ENCODE data around the gene LNX1. TPM values are rescaled to one million over a fixed set of nuclear protein-coding genes. Genes with fewer than 3 reads are reported as not detected.
"Not testable (repeated sequence)": the region's sequence is repeated elsewhere in the genome, so short reads cannot be mapped to it uniquely, and the experiment has no call there.

The LNX1 gene
- total and polyA plus RNA-seq, 9 donors: 0.35 to 4.4 (median 1.5) TPM

DNA sequence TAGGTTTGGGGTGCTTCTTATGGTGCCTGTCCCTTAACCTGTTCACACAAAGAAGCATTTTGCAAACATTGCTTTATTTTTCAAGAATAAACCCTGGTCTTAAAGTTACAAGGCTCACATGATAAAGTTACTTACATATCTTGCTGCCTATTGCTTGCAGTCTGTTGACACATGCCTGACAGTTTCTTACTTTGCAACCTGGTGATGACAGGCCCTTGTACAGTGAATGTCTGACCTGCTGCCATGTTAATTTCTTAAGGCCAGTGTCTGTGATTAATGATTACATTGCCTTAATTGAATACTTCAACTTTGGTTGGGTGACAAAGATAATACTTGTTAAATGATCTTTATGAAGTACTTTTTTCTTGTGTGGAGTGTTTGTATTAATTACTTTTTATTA lies 163.9 kb downstream of the LNX1 start:
- Histone ChIP-seq H3K4me3 (no peak overlapping the region), H3K27ac (no peak overlapping the region), H3K4me1 (ENCODE audit: insufficient read depth) (no peaks in the 10 kb centered on the region), H3K27me3 (no peaks in the 10 kb centered on the region), H3K36me3 (no peaks in the 10 kb centered on the region), H3K9me3 (no peaks in the 10 kb centered on the region)
- intact Hi-C loops (cut with DNase I): no loop called here
- TF ChIP-seq, protein P1, sequence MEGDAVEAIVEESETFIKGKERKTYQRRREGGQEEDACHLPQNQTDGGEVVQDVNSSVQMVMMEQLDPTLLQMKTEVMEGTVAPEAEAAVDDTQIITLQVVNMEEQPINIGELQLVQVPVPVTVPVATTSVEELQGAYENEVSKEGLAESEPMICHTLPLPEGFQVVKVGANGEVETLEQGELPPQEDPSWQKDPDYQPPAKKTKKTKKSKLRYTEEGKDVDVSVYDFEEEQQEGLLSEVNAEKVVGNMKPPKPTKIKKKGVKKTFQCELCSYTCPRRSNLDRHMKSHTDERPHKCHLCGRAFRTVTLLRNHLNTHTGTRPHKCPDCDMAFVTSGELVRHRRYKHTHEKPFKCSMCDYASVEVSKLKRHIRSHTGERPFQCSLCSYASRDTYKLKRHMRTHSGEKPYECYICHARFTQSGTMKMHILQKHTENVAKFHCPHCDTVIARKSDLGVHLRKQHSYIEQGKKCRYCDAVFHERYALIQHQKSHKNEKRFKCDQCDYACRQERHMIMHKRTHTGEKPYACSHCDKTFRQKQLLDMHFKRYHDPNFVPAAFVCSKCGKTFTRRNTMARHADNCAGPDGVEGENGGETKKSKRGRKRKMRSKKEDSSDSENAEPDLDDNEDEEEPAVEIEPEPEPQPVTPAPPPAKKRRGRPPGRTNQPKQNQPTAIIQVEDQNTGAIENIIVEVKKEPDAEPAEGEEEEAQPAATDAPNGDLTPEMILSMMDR (IDR thresholded peaks at IDR 0.05): no peak
- TF ChIP-seq EP300 (IDR thresholded peaks at IDR 0.05): no peak
- no peak for TF ChIP-seq POLR2A (IDR thresholded peaks at IDR 0.05)
- DNase-seq: no peak

GRCh38 chr4:53424280-53424679 lies 167.0 kb downstream of the LNX1 start:
- H3K27me3 ChIP-seq: no peaks in the 10 kb centered on the region
- no peaks in the 10 kb centered on the region for H3K9me3 ChIP-seq
- H3K36me3 ChIP-seq: no peaks in the 10 kb centered on the region
- no peak overlapping the region for H3K4me3 ChIP-seq
- no peaks in the 10 kb centered on the region for H3K4me1 ChIP-seq (ENCODE audit: insufficient read depth)
- no peak overlapping the region for H3K27ac ChIP-seq
- TF ChIP-seq, protein P1 (IDR thresholded peaks at IDR 0.05): no peak
- TF ChIP-seq POLR2A (IDR thresholded peaks at IDR 0.05): no peak
- TF ChIP-seq EP300 (IDR thresholded peaks at IDR 0.05): no peak
- no peak for DNase-seq
- intact Hi-C loops (cut with DNase I): no loop called here

- no peak overlapping the region for H3K27ac ChIP-seq
- DNase-seq: no peak
- WGBS, 3 donors: 95 to 99% (median 98%) methylated on average over 1 of the region's 1 CpG
- no peaks in the 10 kb centered on the region for H3K27me3 ChIP-seq
- H3K4me1 ChIP-seq (ENCODE audit: insufficient read depth): no peaks in the 10 kb centered on the region
- no peaks in the 10 kb centered on the region for H3K36me3 ChIP-seq
- no peak for TF ChIP-seq EP300 (IDR thresholded peaks at IDR 0.05)
- TF ChIP-seq POLR2A (IDR thresholded peaks at IDR 0.05): no peak
- TF ChIP-seq, protein P1 (IDR thresholded peaks at IDR 0.05): no peak
- intact Hi-C loops (cut with DNase I): no loop called here
- H3K4me3 ChIP-seq: no peak overlapping the region
- no peaks in the 10 kb centered on the region for H3K9me3 ChIP-seq
Measured at GRCh38 chr4:53422367-53422766, 168.9 kb downstream of the LNX1 start.

- TF ChIP-seq, protein P1 (IDR thresholded peaks at IDR 0.05): no peak
- TF ChIP-seq POLR2A (IDR thresholded peaks at IDR 0.05) (no peak), EP300 (IDR thresholded peaks at IDR 0.05) (no peak)
- no peaks in the 10 kb centered on the region for H3K27me3 ChIP-seq
- no peaks in the 10 kb centered on the region for H3K9me3 ChIP-seq
Measured at GRCh38 chr4:53421791-53422190, 169.5 kb downstream of the LNX1 start.

DNA sequence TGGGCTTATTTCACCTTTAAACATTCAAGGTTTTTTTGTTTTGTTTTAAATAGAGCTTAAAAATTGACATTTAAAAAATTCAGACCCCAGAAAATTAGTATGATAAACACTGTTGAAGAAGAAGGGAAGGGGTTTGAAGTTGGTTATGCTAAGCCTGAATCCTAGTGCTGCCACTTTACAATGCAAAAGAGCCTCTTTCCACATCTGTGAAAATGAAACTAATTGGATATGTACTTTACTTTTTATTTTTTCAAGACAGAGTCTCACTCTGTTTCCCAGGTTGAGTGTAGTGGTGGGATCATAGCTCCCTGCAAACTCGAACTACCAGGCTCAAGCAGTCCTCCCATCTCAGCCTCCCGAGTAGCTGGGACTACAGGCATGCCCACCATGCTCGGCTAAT lies 172.1 kb downstream of the LNX1 start:
- H3K27ac ChIP-seq: no peak overlapping the region
- H3K4me3 ChIP-seq: no peak overlapping the region
- no peaks in the 10 kb centered on the region for H3K4me1 ChIP-seq (ENCODE audit: insufficient read depth)
- H3K9me3 ChIP-seq: no peaks in the 10 kb centered on the region
- 94 to 98% (median 96%) methylated on average over 3 of the region's 3 CpGs for WGBS, 3 donors
- no peak for DNase-seq
- H3K27me3 ChIP-seq: no peaks in the 10 kb centered on the region
- TF ChIP-seq, protein P1 (IDR thresholded peaks at IDR 0.05): no peak
- no peak for TF ChIP-seq EP300 (IDR thresholded peaks at IDR 0.05)
- no peak for TF ChIP-seq POLR2A (IDR thresholded peaks at IDR 0.05)
- intact Hi-C loops (cut with DNase I): no loop called here
- H3K36me3 ChIP-seq: no peaks in the 10 kb centered on the region

More at GRCh38 chr4:53421791-53422190, 169.5 kb downstream of the LNX1 start:
- Histone ChIP-seq H3K4me1 (ENCODE audit: insufficient read depth) (no peaks in the 10 kb centered on the region), H3K27ac (no peak overlapping the region), H3K4me3 (no peak overlapping the region), H3K36me3 (no peaks in the 10 kb centered on the region)
- 88 to 95% (median 94%) methylated on average over 2 of the region's 2 CpGs for WGBS, 3 donors
- intact Hi-C loops (cut with DNase I): no loop called here
- no peak for DNase-seq

DNA sequence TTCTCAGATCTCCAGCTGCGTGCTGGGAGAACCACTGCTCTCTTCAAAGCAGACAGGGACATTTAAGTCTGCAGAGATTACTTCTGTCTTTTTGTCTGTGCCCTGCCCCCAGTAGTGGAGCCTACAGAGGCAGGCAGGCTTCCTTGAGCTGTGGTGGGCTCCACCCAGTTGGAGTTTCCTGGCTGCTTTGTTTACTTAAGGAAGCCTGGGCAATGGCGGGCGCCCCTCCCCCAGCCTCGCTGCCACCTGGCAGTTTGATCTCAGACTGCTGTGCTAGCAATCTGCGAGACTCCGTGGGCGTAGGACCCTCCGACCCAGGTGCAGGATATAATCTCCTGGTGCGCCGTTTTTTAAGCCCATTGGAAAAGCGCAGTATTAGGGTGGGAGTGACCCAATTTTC lies 181.8 kb downstream of the LNX1 start:
- intact Hi-C loops (cut with DNase I); H3K4me1 ChIP-seq (ENCODE audit: insufficient read depth); H3K4me3 ChIP-seq; H3K27me3 ChIP-seq; H3K9me3 ChIP-seq; H3K36me3 ChIP-seq; DNase-seq; H3K27ac ChIP-seq: not testable (repeated sequence)
- WGBS, 3 donors: 90 to 98% (median 97%) methylated on average over 11 of the region's 11 CpGs
